Endodermal cell (in vitro differentiated cells): ENCODE measurements around the gene NPY. TPM values are rescaled to one million over a fixed set of nuclear protein-coding genes. Genes with fewer than 3 reads are reported as not detected.

Experiments used
- DNase-seq: peaks from one replicate; pipeline ENCODE4 v3.0.0-alpha.2; 2017
- H3K27ac ChIP-seq: 2 replicates; pipeline ENCODE4 v1.5.1; 2013; ENCODE audit warnings: mild to moderate bottlenecking, low read depth, low read length, moderate library complexity
- H3K27me3 ChIP-seq: 2 replicates; pipeline ENCODE4 v1.6.1; 2013; ENCODE audit warnings: mild to moderate bottlenecking, low read length, moderate library complexity; ENCODE audit not compliant: insufficient read depth, control insufficient read depth, poor library complexity, severe bottlenecking
- H3K36me3 ChIP-seq: 2 replicates; pipeline ENCODE4 v1.7.0; 2013; ENCODE audit warnings: mild to moderate bottlenecking, low read length, moderate library complexity; ENCODE audit not compliant: control insufficient read depth, insufficient read depth
- H3K4me1 ChIP-seq: one replicate; pipeline ENCODE4 v1.7.0; 2013; ENCODE audit warnings: low read length; ENCODE audit not compliant: control insufficient read depth, insufficient read depth
- H3K4me3 ChIP-seq: 2 replicates; pipeline ENCODE4 v1.5.1; 2013; ENCODE audit warnings: mild to moderate bottlenecking, low read length, moderate library complexity
- H3K9ac ChIP-seq: 2 replicates; pipeline ENCODE4 v1.6.1; 2013; ENCODE audit warnings: mild to moderate bottlenecking, low read length, moderate library complexity; ENCODE audit not compliant: poor library complexity, severe bottlenecking; ENCODE audit errors: extremely low read depth
- H3K9me3 ChIP-seq: 2 replicates; pipeline ENCODE4 v1.6.1; 2013; ENCODE audit warnings: mild to moderate bottlenecking, low read length, moderate library complexity; ENCODE audit not compliant: control insufficient read depth
- H3K27ac Mint-ChIP-seq: 2 replicates; pipeline ENCODE4 v1.8.0; 2020; ENCODE audit warnings: mixed read lengths
- H3K27me3 Mint-ChIP-seq: 2 replicates; pipeline ENCODE4 v1.8.0; 2021; ENCODE audit warnings: mild to moderate bottlenecking, mixed read lengths; ENCODE audit not compliant: insufficient read depth
- H3K36me3 Mint-ChIP-seq: 2 replicates; pipeline ENCODE4 v1.8.0; 2020; ENCODE audit warnings: low read depth, mixed read lengths
- H3K4me1 Mint-ChIP-seq: 2 replicates; pipeline ENCODE4 v1.8.0; 2020; ENCODE audit warnings: mixed read lengths
- H3K4me3 Mint-ChIP-seq: 2 replicates; pipeline ENCODE4 v1.8.0; 2020; ENCODE audit warnings: mild to moderate bottlenecking, moderate library complexity, mixed read lengths
- H3K9me3 Mint-ChIP-seq: 2 replicates; pipeline ENCODE4 v1.8.0; 2020; ENCODE audit warnings: mild to moderate bottlenecking, mixed read lengths
- WGBS, 2 experiments: methylation state at CpG; one replicate each; pipeline versions ENCODE4 v1.1.5 to v1.1.7; 2013; ENCODE audit warnings: missing lambda C conversion rate in 2 of 2, mixed read lengths in 1 of 2; ENCODE audit not compliant: insufficient coverage in 1 of 2, insufficient read length in 1 of 2; 5-methylcytosine and 5-hydroxymethylcytosine counted together
- total RNA-seq, 2 donors: library from RNA; stranded (reverse); fragmentation: NEBNext Ultra II Directional in 1 of 2; extraction: Animal tissue kit (Norgen Biotek cat#: 25700) in 1 of 2; gene quantifications; 2 replicates in 1 of 2; 3 replicates in 1 of 2; pipeline ENCODE4 v1.2.1, GENCODE V29; 2021
- TF ChIP-seq, protein P1 (sequence below): fragments of 200-600 bp; sonication (generic); conservative IDR thresholded peaks from 2 replicates; pipeline ENCODE4 v1.5.0; 2021; ENCODE audit warnings: antibody characterized with exemption, mild to moderate bottlenecking

The NPY gene
- total RNA-seq, 2 donors from 2014 or later, result not detected

DNA sequence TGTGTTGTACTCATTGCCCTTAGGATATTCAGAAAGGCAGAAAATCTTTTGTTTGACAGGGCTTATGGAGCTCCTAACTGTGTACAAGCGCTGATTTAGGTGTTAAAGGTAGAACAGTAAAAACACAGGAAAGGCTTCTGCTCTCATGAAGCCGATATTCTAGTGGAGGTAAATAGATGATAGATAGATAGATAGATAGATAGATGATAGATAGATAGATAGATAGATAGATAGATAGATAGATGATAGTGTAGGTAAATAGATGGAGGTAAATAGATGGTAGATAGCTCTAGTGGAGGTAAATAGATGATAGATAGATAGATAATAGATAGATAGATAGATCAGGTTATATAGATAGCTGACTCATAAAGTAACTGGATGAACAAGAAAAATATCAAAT, 39.4 kb upstream of the NPY start:
- H3K27ac ChIP-seq, result no peak overlapping the region
- H3K4me1 ChIP-seq, result no peaks in the 10 kb centered on the region
- whole genome bisulfite sequencing, 2 experiments, result 89% methylated on average over 2 of the region's 2 CpGs
- H3K9ac ChIP-seq, result no peak overlapping the region
- no peaks in the 10 kb centered on the region for H3K27me3 ChIP-seq
- DNase-seq, result no peak
- H3K27ac Mint-ChIP-seq, result no peak overlapping the region
- no peaks in the 10 kb centered on the region for H3K36me3 Mint-ChIP-seq
- H3K9me3 Mint-ChIP-seq, result no peaks in the 10 kb centered on the region
- no peaks in the 10 kb centered on the region for H3K36me3 ChIP-seq
- no peak overlapping the region for H3K4me3 Mint-ChIP-seq
- peaks cover 3% of the 10 kb centered on the region for H3K4me1 Mint-ChIP-seq
- H3K9me3 ChIP-seq, result no peaks in the 10 kb centered on the region
- H3K4me3 ChIP-seq, result no peak overlapping the region
- no peaks in the 10 kb centered on the region for H3K27me3 Mint-ChIP-seq
- TF ChIP-seq, protein P1, sequence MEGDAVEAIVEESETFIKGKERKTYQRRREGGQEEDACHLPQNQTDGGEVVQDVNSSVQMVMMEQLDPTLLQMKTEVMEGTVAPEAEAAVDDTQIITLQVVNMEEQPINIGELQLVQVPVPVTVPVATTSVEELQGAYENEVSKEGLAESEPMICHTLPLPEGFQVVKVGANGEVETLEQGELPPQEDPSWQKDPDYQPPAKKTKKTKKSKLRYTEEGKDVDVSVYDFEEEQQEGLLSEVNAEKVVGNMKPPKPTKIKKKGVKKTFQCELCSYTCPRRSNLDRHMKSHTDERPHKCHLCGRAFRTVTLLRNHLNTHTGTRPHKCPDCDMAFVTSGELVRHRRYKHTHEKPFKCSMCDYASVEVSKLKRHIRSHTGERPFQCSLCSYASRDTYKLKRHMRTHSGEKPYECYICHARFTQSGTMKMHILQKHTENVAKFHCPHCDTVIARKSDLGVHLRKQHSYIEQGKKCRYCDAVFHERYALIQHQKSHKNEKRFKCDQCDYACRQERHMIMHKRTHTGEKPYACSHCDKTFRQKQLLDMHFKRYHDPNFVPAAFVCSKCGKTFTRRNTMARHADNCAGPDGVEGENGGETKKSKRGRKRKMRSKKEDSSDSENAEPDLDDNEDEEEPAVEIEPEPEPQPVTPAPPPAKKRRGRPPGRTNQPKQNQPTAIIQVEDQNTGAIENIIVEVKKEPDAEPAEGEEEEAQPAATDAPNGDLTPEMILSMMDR, result no peak

DNA sequence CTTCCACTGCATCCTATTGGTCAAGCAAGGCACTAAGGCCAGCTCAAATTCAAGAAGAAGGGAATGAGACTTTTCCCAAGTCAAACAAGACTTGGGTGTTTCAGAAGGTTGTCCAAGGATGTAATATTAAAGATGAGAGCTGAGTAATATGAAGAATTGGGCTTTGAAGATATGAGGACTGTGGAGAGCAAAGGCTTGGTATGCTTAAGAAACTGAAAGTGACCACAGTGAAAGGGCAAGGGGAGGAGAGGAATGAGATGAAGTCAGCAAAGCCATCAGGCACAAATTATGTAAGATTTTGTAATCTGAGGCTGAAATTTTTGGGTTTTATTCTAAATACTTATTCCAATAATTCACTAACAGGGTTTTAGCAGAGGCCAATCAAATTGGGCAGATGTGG, 38.6 kb upstream of the NPY start:
- Mint-ChIP-seq H3K9me3 (no peaks in the 10 kb centered on the region), H3K36me3 (no peaks in the 10 kb centered on the region), H3K27ac (no peak overlapping the region), H3K4me1 (peaks cover 3% of the 10 kb centered on the region), H3K4me3 (no peak overlapping the region), H3K27me3 (no peaks in the 10 kb centered on the region)
- H3K27ac ChIP-seq, result no peak overlapping the region
- DNase-seq, result no peak
- no peaks in the 10 kb centered on the region for H3K9me3 ChIP-seq
- H3K4me3 ChIP-seq, result no peak overlapping the region
- TF ChIP-seq, protein P1, result no peak
- no peak overlapping the region for H3K9ac ChIP-seq
- H3K4me1 ChIP-seq, result no peaks in the 10 kb centered on the region
- H3K36me3 ChIP-seq, result no peaks in the 10 kb centered on the region
- no peaks in the 10 kb centered on the region for H3K27me3 ChIP-seq

DNA sequence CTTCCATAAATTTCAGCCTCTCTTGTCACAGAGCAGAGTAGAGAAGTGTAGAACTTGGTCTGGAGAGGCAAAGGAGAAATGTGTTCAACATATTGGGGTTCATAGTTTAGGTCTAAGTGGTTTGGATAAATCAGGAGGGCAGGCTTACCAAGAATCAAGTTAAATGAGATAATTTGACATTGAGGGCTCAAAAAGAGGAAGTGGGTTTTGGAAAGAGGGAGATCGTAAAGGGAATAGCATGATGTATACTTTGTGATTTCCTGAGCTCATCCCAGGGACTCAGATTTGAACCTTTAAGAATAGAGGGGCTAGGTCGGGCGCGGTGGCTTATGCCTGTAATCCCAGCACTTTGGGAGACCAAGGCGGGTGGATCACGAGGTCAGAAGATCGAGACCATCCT, 34.7 kb upstream of the NPY start:
- Mint-ChIP-seq H3K4me3 (no peak overlapping the region), H3K4me1 (peaks cover 3% of the 10 kb centered on the region), H3K27ac (no peak overlapping the region), H3K9me3 (no peaks in the 10 kb centered on the region), H3K36me3 (no peaks in the 10 kb centered on the region), H3K27me3 (peaks cover 1% of the 10 kb centered on the region)
- Histone ChIP-seq H3K4me1 (no peaks in the 10 kb centered on the region), H3K4me3 (no peak overlapping the region), H3K27me3 (no peaks in the 10 kb centered on the region), H3K36me3 (no peaks in the 10 kb centered on the region), H3K9ac (no peak overlapping the region), H3K27ac (no peak overlapping the region), H3K9me3 (no peaks in the 10 kb centered on the region)
- TF ChIP-seq, protein P1, result no peak
- 87 to 94% methylated on average over 4 to 7 of the region's 7 CpGs for WGBS, 2 experiments
- DNase-seq, result no peak
